ENCODE results near the gene CHI3L2. TPM values are rescaled to one million over a fixed set of nuclear protein-coding genes. Genes with fewer than 3 reads are reported as not detected.
A peak's percentile ranks its signal among the peaks of the same experiment; 100 is the strongest.

CHI3L2 gene
- total RNA-seq, 2 experiments from 2014 or later = 9.2 to 10.4 TPM

DNA sequence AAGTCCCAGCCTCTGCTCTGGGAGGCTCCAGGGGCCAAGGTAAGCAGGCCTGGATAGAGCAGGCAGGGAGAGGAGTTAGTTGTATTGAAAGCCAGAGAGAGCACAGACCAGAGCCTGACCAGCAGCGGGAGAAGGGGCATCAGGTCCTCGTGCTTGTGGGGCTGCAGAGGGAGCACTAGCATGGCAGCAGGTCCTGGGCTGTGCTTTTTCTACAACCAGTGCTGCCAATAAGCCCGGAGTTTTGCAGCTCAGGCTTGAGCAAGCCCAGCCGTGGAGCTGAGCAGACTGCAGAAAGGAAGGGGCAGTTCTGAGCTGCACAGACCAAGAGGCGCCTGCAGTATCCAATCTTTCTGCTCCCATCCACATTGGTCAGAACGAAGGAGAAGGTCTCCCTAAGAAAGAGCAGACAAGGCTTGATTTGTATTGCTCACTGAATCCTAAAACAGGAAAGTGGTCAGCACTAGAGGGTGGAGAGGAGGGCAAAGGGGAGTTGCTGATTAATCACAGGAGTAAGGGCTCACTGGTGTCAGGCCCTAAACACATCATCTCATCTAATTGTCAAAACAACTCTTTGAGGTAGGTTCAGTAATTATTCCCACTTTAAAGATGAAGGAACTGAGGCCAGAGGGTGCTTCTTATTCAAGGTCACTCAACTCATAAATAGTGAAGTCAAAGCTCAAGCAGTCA is 29.8 kb upstream of the CHI3L2 start:
- H3K27me3 Mint-ChIP-seq = no peaks in the 10 kb centered on the region
- ChIA-PET POLR2A (interaction anchor here (1.1 to 10.4 kb wide), 8 partner anchors 9 to 30 kb away, joined by 4 to 245 read pairs (median 8); partner anchors contain the start of gene CHI3L2), CTCF (interaction anchor here (1.1 to 8.8 kb wide), 11 partner anchors 10 to 550 kb away, joined by 3 to 150 read pairs (median 6); no protein-coding TSS in a partner anchor)
- peaks cover 85% of the 10 kb centered on the region for H3K36me3 Mint-ChIP-seq (ENCODE audit: low read depth)
- H3K9me3 Mint-ChIP-seq = no peaks in the 10 kb centered on the region
- DNase-seq (peak; percentile 72), ATAC-seq (peak; percentile 18)
- H3K4me3 Mint-ChIP-seq = peak overlapping the region; percentile 99
- intact Hi-C loops (cut with micrococcal nuclease) = loop anchor here (2.0 to 5.0 kb wide), 2 partner anchors 17 to 50 kb away; no protein-coding TSS in a partner anchor
- peaks cover 70% of the 10 kb centered on the region for H3K4me1 Mint-ChIP-seq (ENCODE audit: low read depth)
- H3K27ac Mint-ChIP-seq = peak overlapping the region; percentile 98
- TF ChIP-seq, protein P1, sequence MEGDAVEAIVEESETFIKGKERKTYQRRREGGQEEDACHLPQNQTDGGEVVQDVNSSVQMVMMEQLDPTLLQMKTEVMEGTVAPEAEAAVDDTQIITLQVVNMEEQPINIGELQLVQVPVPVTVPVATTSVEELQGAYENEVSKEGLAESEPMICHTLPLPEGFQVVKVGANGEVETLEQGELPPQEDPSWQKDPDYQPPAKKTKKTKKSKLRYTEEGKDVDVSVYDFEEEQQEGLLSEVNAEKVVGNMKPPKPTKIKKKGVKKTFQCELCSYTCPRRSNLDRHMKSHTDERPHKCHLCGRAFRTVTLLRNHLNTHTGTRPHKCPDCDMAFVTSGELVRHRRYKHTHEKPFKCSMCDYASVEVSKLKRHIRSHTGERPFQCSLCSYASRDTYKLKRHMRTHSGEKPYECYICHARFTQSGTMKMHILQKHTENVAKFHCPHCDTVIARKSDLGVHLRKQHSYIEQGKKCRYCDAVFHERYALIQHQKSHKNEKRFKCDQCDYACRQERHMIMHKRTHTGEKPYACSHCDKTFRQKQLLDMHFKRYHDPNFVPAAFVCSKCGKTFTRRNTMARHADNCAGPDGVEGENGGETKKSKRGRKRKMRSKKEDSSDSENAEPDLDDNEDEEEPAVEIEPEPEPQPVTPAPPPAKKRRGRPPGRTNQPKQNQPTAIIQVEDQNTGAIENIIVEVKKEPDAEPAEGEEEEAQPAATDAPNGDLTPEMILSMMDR (IDR thresholded peaks at IDR 0.05) = peak; percentile 24

GRCh38 chr1:111198836-111199235 is 28.7 kb upstream of the CHI3L2 start:
- ATAC-seq (no peak), DNase-seq (no peak)
- intact Hi-C loops (cut with micrococcal nuclease) = loop anchor here (2.0 to 5.0 kb wide), 2 partner anchors 16 to 52 kb away; no protein-coding TSS in a partner anchor
- Mint-ChIP-seq H3K27me3 (no peaks in the 10 kb centered on the region), H3K4me1 (ENCODE audit: low read depth) (peaks cover 61% of the 10 kb centered on the region), H3K27ac (peak overlapping the region; percentile 98), H3K9me3 (no peaks in the 10 kb centered on the region), H3K4me3 (peak overlapping the region; percentile 99), H3K36me3 (ENCODE audit: low read depth) (peaks cover 74% of the 10 kb centered on the region)
- TF ChIP-seq, protein P1 (IDR thresholded peaks at IDR 0.05) = no peak
- CTCF ChIA-PET = interaction anchor here (0.6 to 8.8 kb wide), 11 partner anchors 11 to 549 kb away, joined by 3 to 150 read pairs (median 5); no protein-coding TSS in a partner anchor
- POLR2A ChIA-PET = interaction anchor here (0.5 to 10.4 kb wide), 12 partner anchors 8 to 1774 kb away, joined by 3 to 245 read pairs (median 8); partner anchors contain the start of gene CHI3L2

DNA sequence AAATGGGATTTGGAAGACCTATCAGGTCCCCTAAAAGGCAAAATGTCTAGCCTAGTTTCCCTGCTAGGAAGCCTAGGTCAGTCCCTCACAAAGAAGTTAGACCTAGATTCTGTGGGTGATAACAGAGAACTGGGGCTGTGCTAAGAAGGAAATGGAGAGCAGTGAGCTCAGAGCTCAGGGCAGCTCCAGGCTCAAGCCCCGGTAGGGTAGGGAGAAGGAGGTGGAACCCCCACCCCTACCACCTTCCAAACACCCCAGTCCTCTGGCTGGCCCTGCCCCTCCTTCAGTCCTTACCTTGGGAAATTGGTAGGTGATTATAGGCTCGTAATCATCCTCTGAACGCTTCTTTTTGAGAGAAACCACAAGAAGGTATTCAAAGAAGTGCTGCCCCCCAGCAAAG is 28.2 kb upstream of the CHI3L2 start:
- POLR2A ChIA-PET = interaction anchor here (0.5 to 10.4 kb wide), 11 partner anchors 8 to 1775 kb away, joined by 3 to 245 read pairs (median 9); partner anchors contain the start of gene CHI3L2
- CTCF ChIA-PET = interaction anchor here (1.1 to 8.8 kb wide), 7 partner anchors 12 to 548 kb away, joined by 3 to 150 read pairs (median 10); no protein-coding TSS in a partner anchor
- TF ChIP-seq, protein P1 (IDR thresholded peaks at IDR 0.05) = no peak
- peak overlapping the region; percentile 99 for H3K4me3 Mint-ChIP-seq
- ATAC-seq (no peak), DNase-seq (no peak)
- intact Hi-C loops (cut with micrococcal nuclease) = loop anchor here (2.0 to 5.0 kb wide), 2 partner anchors 15 to 52 kb away; no protein-coding TSS in a partner anchor
- no peaks in the 10 kb centered on the region for H3K27me3 Mint-ChIP-seq
- peaks cover 69% of the 10 kb centered on the region for H3K36me3 Mint-ChIP-seq (ENCODE audit: low read depth)
- peaks cover 56% of the 10 kb centered on the region for H3K4me1 Mint-ChIP-seq (ENCODE audit: low read depth)
- peak overlapping the region; percentile 98 for H3K27ac Mint-ChIP-seq
- no peaks in the 10 kb centered on the region for H3K9me3 Mint-ChIP-seq

GRCh38 chr1:111199881-111200801 is 27.4 kb upstream of the CHI3L2 start, which contains the start of gene DENND2D:
Gene DENND2D (minus strand): TSS chr1:111200646. CDS start chr1:111200459, 187 bp downstream.
- DNase-seq (peak; percentile 87), ATAC-seq (peak; percentile 69)
- peaks cover 61% of the 10 kb centered on the region for H3K36me3 Mint-ChIP-seq (ENCODE audit: low read depth)
- intact Hi-C loops (cut with micrococcal nuclease) = loop anchor here (2.0 to 5.0 kb wide), 2 partner anchors 15 to 53 kb away; no protein-coding TSS in a partner anchor
- H3K4me3 Mint-ChIP-seq = peak within 1 kb of the TSS; percentile 99
- CTCF ChIA-PET = interaction anchor here (1.0 to 8.8 kb wide), 6 partner anchors 9 to 403 kb away, joined by 3 to 150 read pairs (median 7); no protein-coding TSS in a partner anchor
- POLR2A ChIA-PET = interaction anchor here (0.8 to 10.4 kb wide), 9 partner anchors 9 to 324 kb away, joined by 3 to 245 read pairs (median 6); partner anchors contain the start of gene CHI3L2
- H3K27ac Mint-ChIP-seq = peak within 1 kb of the TSS; percentile 98
- H3K9me3 Mint-ChIP-seq = no peaks in the 10 kb centered on the region
- TF ChIP-seq, protein P1 (IDR thresholded peaks at IDR 0.05) = no peak
- H3K4me1 Mint-ChIP-seq (ENCODE audit: low read depth) = peaks cover 55% of the 10 kb centered on the region
- no peaks in the 10 kb centered on the region for H3K27me3 Mint-ChIP-seq

All from activated CD8-positive, alpha-beta T cell treated with anti-CD3 and anti-CD28 coated beads for 36 hours (primary cell).